HG02571 (cell line): ENCODE measurements around the gene TRIM27.
A peak's percentile ranks its signal among the peaks of the same experiment; 100 is the strongest.
"Not testable (repeated sequence)": the region's sequence is repeated elsewhere in the genome, so short reads cannot be mapped to it uniquely, and the experiment has no call there.

Experiments used
- ATAC-seq: cut with Tn5 transposase; IDR thresholded peaks from one replicate; pipeline ENCODE4 v1.9.1; 2021; ENCODE audit warnings: mild to moderate bottlenecking, moderate library complexity; ENCODE audit not compliant: unreplicated experiment

Gene TRIM27

GRCh38 chr6:28943223-28943556 lies 19.4 kb upstream of the TRIM27 start:
- ATAC-seq = no peak

DNA sequence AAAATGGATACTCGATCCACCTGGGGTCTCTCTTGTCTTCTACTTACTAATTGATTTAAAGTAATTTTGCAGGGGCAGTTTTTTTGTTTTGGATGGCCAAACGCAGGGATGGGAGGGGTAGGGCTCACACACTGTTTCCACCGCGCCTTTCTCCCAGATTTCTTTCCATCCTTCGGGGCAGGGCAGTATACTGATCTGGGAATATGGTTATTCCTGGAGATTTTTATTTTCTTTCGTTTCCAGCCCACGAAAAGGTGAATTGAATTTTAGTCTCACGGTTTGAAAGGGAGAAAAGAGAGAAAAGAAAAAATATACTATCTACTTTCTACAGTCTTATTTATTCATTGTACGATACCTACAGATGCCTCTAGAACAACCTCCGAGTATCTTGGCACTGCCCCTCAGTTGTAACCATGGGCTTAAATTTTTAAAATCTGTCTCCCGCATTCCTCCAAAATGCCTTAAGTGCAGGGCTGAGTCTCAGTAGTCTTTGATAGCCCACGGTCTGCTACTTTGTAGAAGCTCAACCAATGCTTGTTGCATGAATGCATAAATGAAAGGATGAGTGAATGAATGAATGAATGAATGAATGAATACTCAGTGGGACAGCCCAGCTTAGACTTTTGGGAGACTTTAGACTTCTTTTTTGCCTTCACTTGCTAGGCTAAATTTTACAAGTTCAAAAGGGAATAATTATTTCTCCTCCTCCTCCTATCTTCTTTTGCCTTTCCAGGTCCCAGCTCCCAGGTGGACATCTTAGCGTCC lies 18.1 kb upstream of the TRIM27 start:
- ATAC-seq = no peak

GRCh38 chr6:28940858-28941683 lies 17.3 kb upstream of the TRIM27 start:
- ATAC-seq = peak; percentile 60

DNA sequence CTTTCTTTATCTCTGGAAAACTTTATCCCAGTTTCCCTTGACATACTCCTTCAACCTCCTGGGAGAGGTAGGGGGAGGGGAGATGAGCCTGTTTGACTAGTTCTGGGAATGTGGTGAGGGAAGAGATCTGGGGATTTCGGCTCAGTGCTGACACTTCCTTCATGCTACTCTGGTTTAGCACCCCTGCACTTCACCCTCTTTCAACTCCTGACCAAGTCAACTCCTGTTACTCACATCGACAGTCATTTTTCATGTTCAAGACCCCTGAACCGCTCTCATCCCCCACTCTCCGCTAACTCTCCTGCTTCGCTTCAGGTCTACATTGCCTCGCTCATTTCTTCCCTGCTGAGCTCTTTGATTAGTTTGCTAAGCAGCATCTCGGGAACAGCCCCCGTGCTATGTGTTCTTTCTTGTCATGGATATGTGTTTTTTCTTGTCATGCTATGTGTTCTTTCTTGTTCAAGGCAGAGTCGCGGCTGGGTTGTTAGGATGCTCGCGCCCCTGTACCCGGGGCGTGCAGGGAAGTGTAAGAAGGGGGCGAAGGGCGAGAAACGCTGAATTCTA lies 16.6 kb upstream of the TRIM27 start:
- no peak for ATAC-seq

GRCh38 chr6:28933069-28933468 lies 9.3 kb upstream of the TRIM27 start:
- no peak for ATAC-seq

GRCh38 chr6:28929887-28930620 lies 6.3 kb upstream of the TRIM27 start:
- no peak for ATAC-seq

DNA sequence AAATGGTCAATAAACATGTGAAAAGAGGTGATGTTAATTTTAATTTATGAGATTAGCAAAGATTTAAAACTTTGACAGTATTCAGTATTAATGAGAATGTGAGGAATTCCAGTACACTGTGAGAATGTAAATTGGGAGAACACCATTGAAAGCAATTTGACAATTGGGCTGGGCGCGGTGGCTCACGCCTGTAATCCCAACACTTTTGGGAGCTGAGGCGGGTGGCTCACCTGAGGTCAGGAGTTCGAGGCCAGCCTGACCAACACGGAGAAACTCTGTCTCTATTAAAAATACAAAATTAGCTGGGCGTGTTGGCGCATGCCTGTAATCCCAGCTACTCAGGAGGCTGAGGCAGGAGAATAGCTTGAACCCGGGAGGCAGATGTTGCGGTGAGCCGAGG lies 5.6 kb upstream of the TRIM27 start:
- ATAC-seq = not testable (repeated sequence)

DNA sequence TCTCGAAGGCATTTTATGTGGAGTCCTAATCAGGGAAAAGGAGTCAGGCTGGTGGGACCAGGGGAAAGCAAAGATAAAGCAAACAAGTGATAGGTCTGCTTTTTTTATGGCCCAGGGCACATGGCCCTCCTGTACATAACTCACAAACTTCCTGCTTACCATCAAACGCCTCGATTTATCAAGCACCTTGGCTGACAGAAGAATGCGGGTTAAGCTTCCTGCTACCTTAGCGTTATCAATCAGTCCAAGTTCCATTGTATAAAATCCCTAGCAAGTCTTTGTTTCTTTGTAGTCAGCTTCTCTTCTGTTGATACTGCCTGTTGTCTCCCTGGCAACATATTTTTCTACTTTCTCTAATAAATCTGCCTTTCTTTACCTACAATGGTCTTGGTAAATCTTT lies 4.1 kb upstream of the TRIM27 start:
- ATAC-seq = no peak

DNA sequence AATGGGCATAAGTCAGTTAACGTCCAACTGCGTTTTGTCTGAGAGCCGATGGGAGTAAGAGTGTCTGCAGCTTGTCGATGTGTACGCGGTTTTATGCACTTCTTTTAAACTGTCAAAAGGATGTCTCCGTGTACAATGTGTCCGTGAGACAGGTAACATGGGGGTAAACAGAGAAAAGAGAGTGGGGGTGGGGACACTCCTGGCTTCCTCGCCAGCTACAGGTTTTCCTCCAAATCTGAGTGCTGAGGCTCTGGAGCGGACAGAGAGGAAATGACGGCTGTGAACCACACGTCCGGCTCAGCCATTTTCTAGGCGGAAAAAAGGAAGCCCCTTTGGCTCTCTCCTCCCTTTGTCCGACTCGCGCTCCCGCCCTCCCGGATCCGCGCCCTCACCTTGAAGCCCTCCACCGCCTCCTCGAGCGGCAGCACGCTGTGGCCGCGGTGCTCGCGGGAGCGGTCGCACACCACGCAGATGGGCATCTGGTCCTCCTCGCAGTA lies 916 bp downstream of the TRIM27 start:
- peak; percentile 22 for ATAC-seq

- no peak for ATAC-seq
Observed at GRCh38 chr6:28922004-28922820, 1.6 kb downstream of the TRIM27 start.

DNA sequence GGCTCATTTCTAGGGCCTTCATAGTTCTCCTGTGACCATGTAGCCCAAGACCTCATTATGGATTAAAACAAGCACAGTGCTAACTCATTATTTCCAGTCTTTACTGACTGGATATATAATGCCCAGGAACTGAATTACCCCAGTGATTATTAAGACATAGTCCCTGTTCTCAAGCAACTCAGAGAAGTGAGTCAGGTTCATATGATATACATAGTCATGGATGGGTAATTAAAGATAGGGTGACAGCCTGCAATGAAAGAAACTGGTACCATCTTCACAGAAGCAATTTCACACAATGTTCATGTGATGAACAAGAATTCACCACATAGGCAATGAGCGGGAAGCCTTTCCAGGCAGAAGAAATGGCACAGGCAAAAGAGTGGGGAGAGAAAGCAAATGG lies 3.5 kb downstream of the TRIM27 start:
- no peak for ATAC-seq

GRCh38 chr6:28914941-28915340 lies 8.8 kb downstream of the TRIM27 start:
- ATAC-seq = no peak

DNA sequence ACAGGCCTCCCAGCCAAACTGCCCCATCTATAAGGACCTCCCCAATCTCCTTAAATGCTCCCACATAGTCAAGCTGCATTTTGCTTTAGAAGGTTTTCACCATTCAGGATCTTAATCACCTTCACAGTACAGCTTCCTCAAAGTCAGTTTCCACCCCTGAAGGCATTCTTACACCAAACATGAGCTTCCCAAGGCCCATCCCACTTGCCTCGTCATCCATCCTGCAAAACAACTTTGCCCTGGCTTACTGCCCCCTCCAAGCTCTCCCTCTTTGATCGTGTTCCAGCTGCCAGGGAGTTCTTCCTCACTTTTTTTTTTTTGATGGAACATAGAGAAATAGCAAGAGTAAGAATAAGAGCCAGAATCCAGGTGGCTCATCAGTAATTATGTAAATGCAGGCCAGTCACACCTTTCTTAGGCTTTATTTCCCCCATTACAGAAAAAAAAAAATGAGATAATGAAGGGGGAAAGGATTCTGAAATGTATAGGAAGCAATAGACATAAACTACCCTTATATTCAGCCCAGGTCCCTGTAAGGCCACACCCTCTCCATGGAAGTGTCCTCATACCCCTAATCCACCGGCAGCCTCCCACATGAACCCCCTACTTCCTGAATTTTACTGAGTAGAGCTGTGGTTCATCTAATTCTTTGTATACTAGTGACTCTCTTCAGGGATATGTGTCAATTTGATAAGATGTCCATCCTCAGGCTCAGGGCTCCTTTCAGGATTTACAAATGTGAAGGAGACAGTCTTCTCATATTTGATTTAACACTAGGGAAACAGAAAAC lies 12.7 kb downstream of the TRIM27 start:
- no peak for ATAC-seq

DNA sequence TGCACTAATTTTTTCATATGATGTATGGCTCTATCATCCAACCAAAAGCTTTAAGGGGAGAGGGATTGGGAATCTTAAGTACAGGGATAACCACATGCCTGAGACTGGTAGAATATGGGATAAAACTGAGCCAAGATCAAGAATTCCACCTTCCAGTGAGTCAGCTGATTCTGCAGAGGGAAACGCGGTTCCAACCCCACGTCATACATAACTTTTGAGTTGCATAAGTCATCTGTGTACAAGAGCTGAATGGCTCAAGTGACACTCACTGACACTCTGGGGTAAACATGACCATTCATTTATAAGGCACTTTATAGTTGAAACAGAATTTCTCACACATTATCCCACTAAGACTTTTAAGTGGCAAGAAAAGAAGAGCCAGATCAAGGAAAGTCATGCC lies 16.4 kb downstream of the TRIM27 start:
- no peak for ATAC-seq

- no peak for ATAC-seq
Observed at GRCh38 chr6:28906669-28907068, 17.1 kb downstream of the TRIM27 start.

- no peak for ATAC-seq
Observed at GRCh38 chr6:28903686-28904085, 20.1 kb downstream of the TRIM27 start.

DNA sequence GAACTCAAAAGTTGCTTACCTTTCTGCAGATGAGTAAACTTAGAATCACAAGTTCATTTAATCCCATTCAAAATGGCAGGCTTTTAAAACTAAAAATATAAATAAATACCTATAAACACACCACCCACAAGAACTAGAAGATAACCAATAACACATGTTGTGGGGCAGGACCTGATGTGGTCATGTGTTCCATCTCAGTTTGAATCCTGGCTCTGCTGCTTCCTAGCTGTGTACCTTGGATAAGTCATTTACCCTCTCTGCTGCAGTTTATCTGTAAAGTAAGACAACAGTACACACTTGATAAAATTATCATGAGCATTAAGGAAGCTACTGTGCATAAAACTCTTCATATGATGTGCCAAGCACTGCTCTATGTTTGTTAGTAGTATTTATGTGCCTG lies 22.0 kb downstream of the TRIM27 start:
- ATAC-seq = no peak

DNA sequence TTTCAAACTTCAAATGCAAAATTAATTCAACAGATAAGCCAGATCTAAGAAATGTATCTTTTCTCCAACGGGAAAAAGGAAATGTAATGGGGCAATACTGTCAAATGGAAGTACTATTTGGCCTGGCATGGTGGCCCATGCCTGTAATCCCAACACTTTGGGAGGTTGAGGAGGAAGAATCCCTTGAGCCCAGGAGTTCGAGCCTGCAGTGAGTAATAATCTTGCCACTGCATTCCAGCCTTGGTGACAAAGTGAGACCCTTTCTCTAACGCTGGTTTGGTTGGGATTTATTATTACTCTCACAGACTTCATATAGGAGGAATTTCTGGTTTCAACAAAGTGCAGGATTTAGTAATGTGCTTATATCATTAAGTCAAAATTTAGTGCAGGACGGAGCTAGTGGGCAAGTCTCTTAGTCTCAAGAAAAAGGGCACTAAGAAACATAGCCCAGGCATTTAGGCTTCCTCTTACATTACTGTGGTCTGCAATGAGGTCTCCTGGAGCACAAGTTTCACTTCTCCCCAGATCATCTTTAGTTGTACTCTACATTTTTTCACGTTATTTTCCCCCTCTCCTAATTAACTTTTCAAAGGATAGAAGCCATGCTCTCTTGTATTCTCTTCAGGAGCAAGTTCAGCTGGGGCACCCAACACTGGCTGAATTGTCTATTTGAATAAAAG lies 23.1 kb downstream of the TRIM27 start:
- ATAC-seq = no peak

DNA sequence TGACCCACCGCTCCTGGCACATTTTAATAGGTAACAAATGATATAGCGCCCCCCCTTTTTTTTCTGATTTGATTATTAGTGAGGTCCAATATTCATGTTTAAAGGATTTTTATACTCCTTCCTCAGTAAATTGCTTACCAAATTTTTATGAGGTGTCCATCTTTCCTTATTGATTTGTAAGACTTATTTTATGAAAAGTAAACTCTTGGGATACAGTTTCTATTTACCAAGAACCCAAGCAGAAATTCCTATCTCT lies 25.1 kb downstream of the TRIM27 start:
- ATAC-seq = no peak
